ENCODE results near the gene CX3CL1. TPM values are rescaled to one million over a fixed set of nuclear protein-coding genes. Genes with fewer than 3 reads are reported as not detected.

The CX3CL1 gene
- total RNA-seq, 3 donors from 2014 or later: 6.2 to 164 (median 58.0) TPM

DNA sequence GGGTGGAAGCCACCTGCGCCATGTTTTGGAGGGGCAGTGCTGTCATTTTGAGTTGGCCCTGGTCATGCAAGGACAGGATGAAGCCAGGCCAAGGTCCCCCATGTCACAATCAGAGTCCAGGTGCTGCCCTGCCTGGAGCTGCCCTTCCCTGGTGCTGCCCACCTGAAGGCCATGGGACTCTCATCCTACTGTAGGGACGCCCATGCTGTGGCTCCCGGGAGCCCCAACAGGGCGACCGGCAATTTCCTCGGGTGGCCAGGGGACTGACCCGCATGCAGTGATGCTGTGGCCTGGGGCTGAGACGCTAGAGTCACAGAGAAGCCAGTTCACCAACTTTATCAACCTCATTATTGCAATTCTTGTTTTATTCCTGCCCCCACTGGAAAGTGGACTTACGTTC lies 40.3 kb downstream of the CX3CL1 start:
- H3K4me1 ChIP-seq: no peaks in the 10 kb centered on the region
- no peak for DNase-seq (ENCODE audit: low spot score in 2 of 2)
- no peaks in the 10 kb centered on the region for H3K36me3 ChIP-seq
- H3K9me3 ChIP-seq: no peaks in the 10 kb centered on the region
- no peaks in the 10 kb centered on the region for H3K27me3 ChIP-seq
- no peak overlapping the region for H3K4me3 ChIP-seq
- no peak overlapping the region for H3K27ac ChIP-seq
- TF ChIP-seq POLR2A (IDR thresholded peaks at IDR 0.05): no peak
- TF ChIP-seq, protein P1, sequence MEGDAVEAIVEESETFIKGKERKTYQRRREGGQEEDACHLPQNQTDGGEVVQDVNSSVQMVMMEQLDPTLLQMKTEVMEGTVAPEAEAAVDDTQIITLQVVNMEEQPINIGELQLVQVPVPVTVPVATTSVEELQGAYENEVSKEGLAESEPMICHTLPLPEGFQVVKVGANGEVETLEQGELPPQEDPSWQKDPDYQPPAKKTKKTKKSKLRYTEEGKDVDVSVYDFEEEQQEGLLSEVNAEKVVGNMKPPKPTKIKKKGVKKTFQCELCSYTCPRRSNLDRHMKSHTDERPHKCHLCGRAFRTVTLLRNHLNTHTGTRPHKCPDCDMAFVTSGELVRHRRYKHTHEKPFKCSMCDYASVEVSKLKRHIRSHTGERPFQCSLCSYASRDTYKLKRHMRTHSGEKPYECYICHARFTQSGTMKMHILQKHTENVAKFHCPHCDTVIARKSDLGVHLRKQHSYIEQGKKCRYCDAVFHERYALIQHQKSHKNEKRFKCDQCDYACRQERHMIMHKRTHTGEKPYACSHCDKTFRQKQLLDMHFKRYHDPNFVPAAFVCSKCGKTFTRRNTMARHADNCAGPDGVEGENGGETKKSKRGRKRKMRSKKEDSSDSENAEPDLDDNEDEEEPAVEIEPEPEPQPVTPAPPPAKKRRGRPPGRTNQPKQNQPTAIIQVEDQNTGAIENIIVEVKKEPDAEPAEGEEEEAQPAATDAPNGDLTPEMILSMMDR (IDR thresholded peaks at IDR 0.05): no peak
- no peak for TF ChIP-seq POLR2AphosphoS5 (IDR thresholded peaks at IDR 0.05)
- intact Hi-C loops (cut with DNase I; ENCODE audit: low total_unique reads): no loop called here

DNA sequence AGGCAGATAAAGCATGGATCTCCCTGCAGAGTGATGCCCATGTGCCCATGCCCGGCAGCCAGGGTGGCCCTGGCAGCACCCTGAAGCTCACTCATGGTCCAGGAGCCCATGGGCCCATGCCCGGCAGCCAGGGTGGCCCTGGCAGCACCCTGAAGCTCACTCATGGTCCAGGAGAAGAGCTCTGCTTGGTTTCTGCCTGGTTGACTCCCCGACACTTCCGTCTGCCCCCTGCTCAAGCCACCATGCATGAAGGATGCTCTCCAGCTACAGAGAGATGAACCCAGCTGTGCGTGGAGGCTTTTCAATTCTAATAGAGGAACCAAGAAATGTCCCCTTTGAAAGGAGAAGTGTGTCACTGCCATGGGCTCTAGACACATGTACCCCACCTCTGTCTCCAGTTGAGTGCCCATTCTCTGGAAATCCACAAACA lies 41.0 kb downstream of the CX3CL1 start:
- H3K27ac ChIP-seq: no peak overlapping the region
- no peaks in the 10 kb centered on the region for H3K4me1 ChIP-seq
- H3K27me3 ChIP-seq: no peaks in the 10 kb centered on the region
- TF ChIP-seq, protein P1 (IDR thresholded peaks at IDR 0.05): no peak
- TF ChIP-seq POLR2AphosphoS5 (IDR thresholded peaks at IDR 0.05): no peak
- no peak for TF ChIP-seq POLR2A (IDR thresholded peaks at IDR 0.05)
- no peak for DNase-seq (ENCODE audit: low spot score in 2 of 2)
- intact Hi-C loops (cut with DNase I; ENCODE audit: low total_unique reads): no loop called here
- no peaks in the 10 kb centered on the region for H3K9me3 ChIP-seq
- no peaks in the 10 kb centered on the region for H3K36me3 ChIP-seq
- no peak overlapping the region for H3K4me3 ChIP-seq

DNA sequence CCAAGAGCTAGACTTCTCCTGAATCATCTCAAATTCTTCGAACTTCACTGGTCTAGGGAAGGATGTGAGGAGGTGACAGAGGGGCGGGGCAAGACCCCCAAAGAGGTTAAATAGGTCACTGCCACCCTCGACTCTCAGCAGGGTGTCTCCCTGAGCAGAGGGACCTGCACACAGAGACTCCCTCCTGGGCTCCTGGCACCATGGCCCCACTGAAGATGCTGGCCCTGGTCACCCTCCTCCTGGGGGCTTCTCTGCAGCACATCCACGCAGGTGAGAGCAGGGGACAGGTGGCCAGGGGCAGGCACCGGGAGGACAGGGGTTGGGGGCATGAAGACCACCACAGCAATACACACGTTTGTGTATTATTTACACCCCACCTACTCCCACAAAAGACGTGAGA lies 41.4 kb downstream of the CX3CL1 start:
- Histone ChIP-seq H3K4me3 (no peak overlapping the region), H3K9me3 (no peaks in the 10 kb centered on the region), H3K4me1 (no peaks in the 10 kb centered on the region), H3K27ac (no peak overlapping the region), H3K27me3 (no peaks in the 10 kb centered on the region), H3K36me3 (no peaks in the 10 kb centered on the region)
- no peak for DNase-seq (ENCODE audit: low spot score in 2 of 2)
- TF ChIP-seq POLR2AphosphoS5 (IDR thresholded peaks at IDR 0.05): no peak
- TF ChIP-seq, protein P1 (IDR thresholded peaks at IDR 0.05): no peak
- intact Hi-C loops (cut with DNase I; ENCODE audit: low total_unique reads): no loop called here

DNA sequence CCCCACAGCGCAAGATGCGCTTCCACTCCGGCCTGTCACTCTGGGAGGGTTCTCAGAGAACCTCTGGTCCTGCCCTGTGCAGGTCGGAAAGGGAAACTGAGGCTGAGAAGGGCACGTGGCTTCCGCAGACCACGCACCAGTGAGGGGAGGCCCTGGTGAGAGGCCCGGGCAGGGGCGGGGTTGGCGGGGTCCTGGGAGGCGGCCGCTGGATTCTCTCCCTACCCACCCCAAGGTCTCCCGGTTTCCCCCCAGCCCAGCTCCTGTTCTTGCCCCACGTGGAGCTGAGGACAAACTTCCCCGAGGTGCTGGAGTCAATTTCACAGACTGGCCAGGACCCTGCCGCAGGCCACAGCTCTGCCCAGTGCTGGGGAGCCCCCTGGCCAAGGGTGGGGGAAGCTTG lies 43.8 kb downstream of the CX3CL1 start:
- Histone ChIP-seq H3K4me3 (no peak overlapping the region), H3K9me3 (no peaks in the 10 kb centered on the region), H3K4me1 (peaks cover 6 to 7% of the 10 kb centered on the region in 2 donors), H3K36me3 (no peaks in the 10 kb centered on the region), H3K27me3 (no peaks in the 10 kb centered on the region), H3K27ac (peak overlapping the region in 1 of 2 donors; percentile 54)
- no peak for DNase-seq (ENCODE audit: low spot score in 2 of 2)
- intact Hi-C loops (cut with DNase I; ENCODE audit: low total_unique reads): no loop called here
- no peak for TF ChIP-seq POLR2AphosphoS5 (IDR thresholded peaks at IDR 0.05)
- no peak for TF ChIP-seq POLR2A (IDR thresholded peaks at IDR 0.05)
- TF ChIP-seq, protein P1 (IDR thresholded peaks at IDR 0.05): no peak

DNA sequence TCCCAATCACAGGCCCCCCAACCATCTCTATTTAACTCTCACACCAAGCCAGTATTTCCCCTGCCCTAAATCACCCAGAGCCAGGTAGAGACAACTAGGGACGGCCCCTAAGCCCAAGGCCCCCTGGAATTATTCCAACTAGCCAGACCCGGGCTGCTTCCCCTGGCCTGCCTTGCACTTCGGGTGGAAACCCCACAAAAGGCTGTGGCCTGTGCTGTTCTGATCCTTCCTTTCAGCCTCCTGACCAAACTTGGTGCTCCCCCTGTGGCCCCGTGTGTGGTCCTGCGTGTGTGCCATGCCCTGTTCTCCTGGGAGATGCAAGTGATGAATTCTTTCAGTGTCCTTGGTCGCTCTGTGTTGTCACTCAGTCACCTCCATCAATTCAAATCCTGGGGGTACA lies 47.2 kb downstream of the CX3CL1 start:
- H3K9me3 ChIP-seq: no peaks in the 10 kb centered on the region
- TF ChIP-seq POLR2A (IDR thresholded peaks at IDR 0.05) (no peak), POLR2AphosphoS5 (IDR thresholded peaks at IDR 0.05) (no peak)
- TF ChIP-seq, protein P1 (IDR thresholded peaks at IDR 0.05): no peak
- H3K4me3 ChIP-seq: no peak overlapping the region
- peaks cover 6 to 7% of the 10 kb centered on the region in 2 donors for H3K4me1 ChIP-seq
- H3K27me3 ChIP-seq: no peaks in the 10 kb centered on the region
- intact Hi-C loops (cut with DNase I; ENCODE audit: low total_unique reads): no loop called here
- peak overlapping the region; percentile 69 to 76 for H3K27ac ChIP-seq
- H3K36me3 ChIP-seq: no peaks in the 10 kb centered on the region
- no peak for DNase-seq (ENCODE audit: low spot score in 2 of 2)

Measured in breast epithelium (tissue), 4 donors.